GM20000 (cell line): Measurements from ENCODE around the gene CDH23.

Source experiments
- DNase-seq: peaks from one replicate; pipeline ENCODE4 v3.0.0; 2012; ENCODE audit warnings: low spot score
- CTCF ChIP-seq: IDR thresholded peaks from 2 replicates; pipeline ENCODE4 v1.5.1; 2012; ENCODE audit warnings: mild to moderate bottlenecking, control low read depth; ENCODE audit errors: extremely low read depth, missing control alignments

The CDH23 gene

GRCh38 chr10:71746344-71747037 is 349.8 kb downstream of the CDH23 start:
- TF ChIP-seq CTCF = peak; percentile 26
- DNase-seq = peak; percentile 48

GRCh38 chr10:71747039-71747531 is 350.4 kb downstream of the CDH23 start:
- no peak for DNase-seq
- TF ChIP-seq CTCF = no peak

GRCh38 chr10:71747551-71748523 is 351.1 kb downstream of the CDH23 start:
- no peak for TF ChIP-seq CTCF
- peak; percentile 65 for DNase-seq

GRCh38 chr10:71748671-71749191 is 352.0 kb downstream of the CDH23 start:
- no peak for TF ChIP-seq CTCF
- peak; percentile 65 for DNase-seq

- TF ChIP-seq CTCF = no peak
- DNase-seq = no peak
These were observed 352.7 kb downstream of the CDH23 start for GRCh38 chr10:71749396-71749795.

GRCh38 chr10:71750124-71750841 is 353.6 kb downstream of the CDH23 start:
- no peak for DNase-seq
- no peak for TF ChIP-seq CTCF
